Stimulated activated naive CD4-positive, alpha-beta T cell (primary cell): ENCODE measurements around the gene MPPED1.

Experiments
- DNase-seq, 6 experiments: peaks; one replicate each; lab custom pipeline; 2025; lab: John Stamatoyannopoulos, UW

MPPED1 gene

GRCh38 chr22:43412808-43413795, 1.3 kb downstream of the MPPED1 start:
- no peak for DNase-seq

GRCh38 chr22:43413826-43414225, 2.0 kb downstream of the MPPED1 start:
- no peak for DNase-seq

- no peak for DNase-seq
These were observed 3.9 kb downstream of the MPPED1 start for GRCh38 chr22:43415681-43416080.

GRCh38 chr22:43417555-43417954, 5.7 kb downstream of the MPPED1 start:
- DNase-seq = no peak

GRCh38 chr22:43418079-43418825, 6.4 kb downstream of the MPPED1 start:
- no peak for DNase-seq

- DNase-seq = no peak
These were observed 7.7 kb downstream of the MPPED1 start for GRCh38 chr22:43419371-43420080.

- no peak for DNase-seq
These were observed 9.3 kb downstream of the MPPED1 start for GRCh38 chr22:43421046-43421665.

- DNase-seq = no peak
These were observed 10.3 kb downstream of the MPPED1 start for GRCh38 chr22:43421914-43422615.

GRCh38 chr22:43423046-43423445, 11.2 kb downstream of the MPPED1 start:
- DNase-seq = no peak

- DNase-seq = no peak
These were observed 12.4 kb downstream of the MPPED1 start for GRCh38 chr22:43424201-43424600.

GRCh38 chr22:43424666-43425630, 13.1 kb downstream of the MPPED1 start:
- no peak for DNase-seq

- DNase-seq = no peak
These were observed 14.4 kb downstream of the MPPED1 start for GRCh38 chr22:43425976-43426785.

GRCh38 chr22:43426816-43427215, 15.0 kb downstream of the MPPED1 start:
- DNase-seq = no peak

- no peak for DNase-seq
These were observed 15.6 kb downstream of the MPPED1 start for GRCh38 chr22:43427296-43428004.

- no peak for DNase-seq
These were observed 16.2 kb downstream of the MPPED1 start for GRCh38 chr22:43428005-43428485.

- DNase-seq = no peak
These were observed 16.7 kb downstream of the MPPED1 start for GRCh38 chr22:43428521-43428920.

- DNase-seq = no peak
These were observed 17.6 kb downstream of the MPPED1 start for GRCh38 chr22:43429426-43429825.

- no peak for DNase-seq
These were observed 20.2 kb downstream of the MPPED1 start for GRCh38 chr22:43431808-43432554.
